Frontal cortex (tissue), 4 donors: ENCODE results near the gene MACF1. TPM values are rescaled to one million over a fixed set of nuclear protein-coding genes. Genes with fewer than 3 reads are reported as not detected.

Source experiments
- DNase-seq, 2 donors: peaks; one replicate each; pipeline ENCODE4 v3.0.0; 2012; ENCODE audit warnings: low spot score in 2 of 2
- FAIRE-seq: peaks from 2 replicates; lab custom pipeline; 2012; peaks lifted over from hg19 to GRCh38; lab: Jason Lieb, UNC
- total RNA-seq: library from RNA; depleted of rRNA; stranded (reverse); fragments of >200 nt; gene quantifications from one replicate; pipeline ENCODE4 v1.2.3, GENCODE V29; 2014
- donor health status: control.
- donor health status: control.
- donor health status: control.

MACF1 gene
- total RNA-seq, 1 donor from 2014 or later: 306 TPM

DNA sequence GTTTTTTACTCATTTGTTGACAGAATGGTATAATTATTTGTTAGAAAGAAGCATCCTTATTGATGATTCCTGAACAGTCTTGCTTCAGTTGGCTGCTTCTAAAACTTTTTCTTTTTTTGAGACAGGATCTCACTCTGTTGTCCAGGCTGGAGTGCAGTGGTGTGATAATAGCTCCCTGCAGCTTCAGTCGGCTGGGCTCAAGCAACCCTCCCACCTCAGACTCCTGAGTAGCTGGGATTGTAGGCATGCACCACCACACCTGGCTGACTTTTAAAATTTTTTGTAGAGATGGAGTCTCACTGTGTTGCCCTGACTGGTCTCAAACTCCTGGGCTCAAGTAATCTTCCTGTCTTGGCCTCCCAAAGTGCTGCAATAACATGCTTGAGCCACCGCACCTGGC, 38.8 kb downstream of the MACF1 start:
- DNase-seq: no peak
- no peak for FAIRE-seq

DNA sequence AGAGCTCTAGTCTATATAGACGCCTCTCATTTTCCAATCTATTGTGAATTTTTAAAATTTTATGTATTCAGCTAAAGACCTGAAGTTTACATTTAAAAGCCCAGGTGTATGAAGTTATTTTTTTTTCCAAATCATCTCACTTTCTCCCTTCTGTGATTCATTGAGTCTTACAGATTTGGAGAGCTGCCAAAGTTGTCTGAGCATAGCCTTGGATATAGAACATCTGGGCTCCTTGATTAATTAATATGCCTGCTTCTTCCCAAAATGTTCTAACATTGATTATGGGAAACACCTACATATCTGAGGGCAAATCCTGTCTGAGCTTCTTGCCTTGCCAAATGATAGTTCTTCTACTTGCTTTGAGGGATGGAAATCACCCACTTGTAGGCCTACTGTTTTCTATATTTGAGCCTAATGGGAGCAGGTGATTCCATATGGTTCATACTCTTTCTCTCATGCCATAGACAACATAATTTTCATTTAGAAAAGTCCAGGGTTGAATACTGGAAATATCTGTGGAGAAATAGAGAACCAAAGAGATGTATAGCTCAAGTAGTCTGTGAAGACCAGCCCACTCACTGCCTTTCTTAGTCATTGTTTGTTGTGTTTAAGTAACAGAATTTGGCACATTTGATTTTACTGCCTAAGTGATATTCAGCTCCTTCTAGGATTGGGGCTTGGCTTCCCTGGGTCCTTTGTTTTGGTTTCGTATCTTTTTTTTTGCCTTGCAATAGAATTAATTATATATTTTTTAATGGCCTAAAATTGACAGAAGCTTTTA, 46.2 kb downstream of the MACF1 start:
- no peak for FAIRE-seq
- DNase-seq: no peak

DNA sequence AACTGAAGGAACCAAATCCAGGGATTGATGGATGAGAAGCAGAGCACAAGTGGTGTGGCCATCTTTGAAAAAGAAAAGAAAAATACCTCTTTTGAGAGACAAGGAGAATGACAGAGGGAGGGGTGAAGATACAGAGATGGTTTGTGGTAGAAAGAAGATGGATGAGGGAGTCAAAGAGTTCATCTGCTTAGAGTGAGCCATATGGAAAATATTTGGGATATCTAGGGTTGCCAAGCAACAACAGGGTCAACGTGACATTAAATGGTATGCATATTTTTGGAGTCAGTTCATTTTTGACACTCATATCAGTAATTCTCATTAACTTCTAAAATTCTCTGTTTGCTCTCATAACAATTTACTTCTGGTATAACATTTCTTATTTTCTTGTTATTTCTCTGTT, 50.7 kb downstream of the MACF1 start:
- DNase-seq (no peak), FAIRE-seq (no peak)

DNA sequence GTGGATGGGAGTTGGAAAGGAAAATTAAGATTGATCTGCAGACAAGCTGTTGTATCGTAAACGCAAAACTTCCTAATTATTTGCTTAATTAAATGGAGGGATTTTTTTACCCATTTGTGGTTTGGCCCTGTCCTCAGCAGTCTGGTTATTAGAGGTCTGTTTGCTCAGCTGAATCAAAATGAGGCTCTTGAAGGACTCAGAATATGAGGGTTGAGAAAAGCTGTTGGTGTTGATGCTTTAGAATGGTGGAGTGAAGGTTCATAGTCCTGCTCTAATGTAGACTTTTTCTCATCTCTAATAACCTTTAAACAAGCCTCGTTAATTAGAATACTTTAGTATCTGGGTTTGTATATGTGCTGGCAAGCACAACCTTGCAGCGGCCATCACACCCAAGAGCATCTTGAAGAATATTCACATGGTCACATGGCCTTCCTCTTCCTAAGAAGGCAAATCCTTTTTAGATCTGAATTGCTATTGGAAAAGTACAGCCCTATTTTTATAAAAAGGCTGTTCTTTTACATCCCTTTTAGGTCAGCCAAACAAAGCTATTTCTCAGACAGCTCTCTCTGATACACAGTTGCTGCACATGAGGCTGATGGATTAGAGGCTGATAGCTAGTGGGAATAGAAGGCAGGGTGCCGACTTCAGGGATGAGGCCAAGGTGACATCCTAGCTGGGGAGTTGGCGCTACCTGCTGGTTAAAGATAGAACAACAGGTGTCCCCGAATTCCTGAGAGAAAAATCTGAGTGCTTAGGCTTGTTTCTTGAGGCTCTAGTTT, 53.8 kb downstream of the MACF1 start:
- FAIRE-seq (no peak), DNase-seq (peak; percentile 44 to 61)

DNA sequence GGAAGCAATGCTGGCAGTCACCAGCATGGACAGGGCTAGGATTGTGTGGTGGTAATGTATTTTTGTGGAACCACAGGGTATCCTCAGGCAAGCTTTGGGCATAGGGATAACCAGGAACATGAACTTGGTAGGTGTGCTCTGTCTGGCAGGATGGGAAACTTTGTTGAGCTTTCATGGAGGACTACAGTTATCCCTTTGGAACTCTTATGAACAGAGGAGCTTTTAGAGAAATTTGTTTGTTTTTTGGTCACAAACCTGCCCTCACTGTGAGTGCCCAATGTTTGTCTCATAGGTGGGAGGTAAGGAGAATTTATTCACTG, 54.4 kb downstream of the MACF1 start:
- DNase-seq: no peak

DNA sequence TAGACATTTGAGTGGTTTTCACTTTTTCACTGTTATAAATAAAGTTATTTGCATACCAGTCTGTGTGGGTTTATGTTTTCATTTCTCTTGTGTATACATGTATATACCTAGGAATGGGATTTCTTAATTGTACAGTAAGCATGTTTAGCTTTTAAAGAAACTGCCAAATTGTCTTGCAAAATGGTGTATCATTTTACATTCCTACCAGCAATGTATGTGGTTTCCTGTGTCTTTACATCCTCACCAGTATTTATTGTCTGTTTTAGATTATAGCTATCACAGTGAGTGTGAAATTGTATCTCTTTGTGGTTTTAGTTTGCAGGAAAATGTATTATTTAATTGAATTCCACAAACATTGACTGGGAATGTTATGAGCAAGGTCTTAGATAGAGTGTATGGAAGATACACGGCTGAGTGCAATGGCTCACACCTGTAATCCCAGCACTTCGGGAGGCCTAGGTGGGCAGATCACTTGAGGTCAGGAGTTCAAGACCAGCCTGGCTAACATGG, 57.3 kb downstream of the MACF1 start:
- no peak for FAIRE-seq
- DNase-seq: no peak

More for the DNA sequence above, 54.4 kb downstream of the MACF1 start:
- no peak for FAIRE-seq

DNA sequence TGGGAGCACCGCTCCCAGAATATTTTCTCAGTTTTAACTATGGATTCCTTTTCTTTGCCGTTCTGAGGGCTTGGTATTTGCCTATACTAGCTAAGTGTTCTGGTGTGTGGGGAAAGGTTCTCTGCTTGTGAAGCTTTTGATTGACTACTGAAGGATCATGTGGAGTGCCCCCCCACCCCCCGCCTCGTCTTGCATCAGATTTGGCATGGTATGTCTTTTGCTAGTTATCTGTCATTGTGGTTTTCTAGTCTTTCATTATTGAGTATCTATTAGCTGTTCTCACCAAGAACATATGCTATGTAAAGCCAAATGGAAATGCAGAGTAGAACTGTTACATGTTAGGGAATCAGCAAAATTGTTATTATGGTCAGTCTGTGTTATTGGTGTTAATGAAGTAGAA, 58.3 kb downstream of the MACF1 start:
- no peak for DNase-seq
- no peak for FAIRE-seq

DNA sequence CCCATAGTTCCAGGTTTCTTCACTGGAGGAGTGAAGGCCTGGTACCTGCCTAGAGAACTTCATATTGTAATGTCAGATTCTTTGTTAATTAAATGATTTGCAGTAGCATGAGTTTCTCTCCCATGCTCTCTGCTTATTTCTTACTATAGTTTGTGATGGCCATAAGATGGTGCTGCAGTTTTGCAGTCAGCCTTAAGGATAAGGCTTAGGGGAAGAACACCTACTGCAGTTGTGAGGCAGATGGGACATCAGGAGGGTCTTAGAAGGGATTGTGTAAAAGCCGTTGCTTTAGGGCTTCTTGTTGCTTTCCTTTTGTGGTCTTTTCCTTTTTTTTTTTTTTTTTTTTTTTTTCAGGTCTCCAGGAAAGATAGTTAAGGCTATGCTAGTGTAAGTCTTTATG, 61.8 kb downstream of the MACF1 start:
- DNase-seq (no peak), FAIRE-seq (no peak)

DNA sequence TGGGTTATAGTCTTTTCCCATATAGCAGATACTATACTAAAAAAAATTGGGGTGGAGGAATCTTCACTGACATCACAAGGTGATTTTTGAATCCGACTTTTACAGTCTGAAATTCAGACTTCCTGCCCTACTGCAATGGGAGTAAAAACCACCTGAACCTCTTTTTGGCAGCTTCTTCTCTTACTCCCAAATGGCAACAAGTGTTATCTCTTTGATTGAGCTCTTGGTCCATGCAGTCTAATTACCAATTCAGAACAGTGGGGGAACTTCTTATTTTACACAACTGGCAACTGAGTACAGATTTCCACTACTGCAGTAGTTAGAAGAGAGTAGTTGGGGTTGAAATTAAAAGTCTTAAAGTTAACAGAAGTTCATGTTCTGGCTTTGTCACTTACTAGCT, 62.3 kb downstream of the MACF1 start:
- DNase-seq (no peak), FAIRE-seq (no peak)

DNA sequence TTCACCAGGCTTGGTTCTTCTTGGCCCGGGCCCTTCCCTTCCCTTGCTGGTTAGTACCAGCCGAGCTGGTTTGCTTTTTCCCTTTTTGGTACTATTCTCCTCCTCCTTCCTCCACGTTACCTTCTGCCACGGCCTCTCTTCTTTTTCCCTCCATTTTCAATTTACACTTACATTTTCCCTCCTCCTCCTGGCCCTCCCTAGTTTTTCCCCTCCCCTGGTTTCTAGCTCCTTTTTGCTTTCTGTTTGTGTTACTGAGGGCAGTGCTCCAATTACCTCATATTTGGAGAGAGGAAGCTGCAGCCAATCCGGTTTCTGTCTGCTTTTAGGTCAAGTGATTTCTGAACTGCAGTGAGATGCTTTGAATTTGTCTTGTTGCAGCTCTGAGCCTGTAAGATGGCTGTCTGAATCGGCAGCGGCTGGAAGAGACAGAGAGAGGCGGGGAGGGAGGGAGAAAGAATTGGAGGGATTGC, 63.7 kb downstream of the MACF1 start:
- no peak for FAIRE-seq

DNA sequence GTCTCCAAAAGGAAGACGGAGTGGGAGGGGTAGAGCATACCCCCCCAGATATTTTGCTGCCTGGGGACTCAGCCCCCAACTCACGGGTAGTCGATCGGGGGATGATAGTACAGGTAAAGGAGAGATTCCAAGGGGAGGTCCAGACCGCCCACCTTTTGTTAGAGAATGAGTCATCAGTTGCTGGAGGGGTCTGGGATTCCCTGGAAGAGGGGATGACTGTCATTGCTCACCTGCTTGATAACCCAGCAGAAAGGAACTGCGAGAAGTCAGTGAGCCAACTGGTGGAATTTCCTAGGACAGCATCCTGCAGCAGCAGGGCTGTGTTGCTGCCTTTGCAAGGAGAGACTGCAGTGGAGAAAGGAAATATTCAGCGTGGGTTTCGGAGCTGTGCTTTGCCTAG, 64.4 kb downstream of the MACF1 start:
- no peak for FAIRE-seq
- no peak for DNase-seq

More for the DNA sequence above, 63.7 kb downstream of the MACF1 start:
- peak in 1 of 2 donors; percentile 41 for DNase-seq

DNA sequence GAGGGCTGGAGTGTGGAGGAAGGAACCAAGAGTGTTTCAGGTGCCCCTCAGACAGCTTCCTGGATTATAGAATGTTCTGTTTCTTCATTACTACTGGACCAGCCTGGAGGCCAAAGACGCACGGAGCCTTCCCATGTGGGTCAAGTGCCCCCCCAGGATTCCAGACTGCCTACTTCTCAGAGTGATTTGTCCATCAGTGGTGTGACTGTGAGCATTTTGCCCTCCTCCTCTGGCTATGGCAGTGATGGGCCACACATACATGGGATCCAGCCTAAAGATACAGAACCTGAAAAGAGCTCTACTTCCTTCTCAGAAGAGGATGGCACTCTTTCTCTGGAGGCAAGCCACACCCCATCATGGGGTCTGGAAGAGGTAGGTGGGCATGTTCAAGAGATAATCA, 64.9 kb downstream of the MACF1 start:
- DNase-seq: no peak
- no peak for FAIRE-seq

DNA sequence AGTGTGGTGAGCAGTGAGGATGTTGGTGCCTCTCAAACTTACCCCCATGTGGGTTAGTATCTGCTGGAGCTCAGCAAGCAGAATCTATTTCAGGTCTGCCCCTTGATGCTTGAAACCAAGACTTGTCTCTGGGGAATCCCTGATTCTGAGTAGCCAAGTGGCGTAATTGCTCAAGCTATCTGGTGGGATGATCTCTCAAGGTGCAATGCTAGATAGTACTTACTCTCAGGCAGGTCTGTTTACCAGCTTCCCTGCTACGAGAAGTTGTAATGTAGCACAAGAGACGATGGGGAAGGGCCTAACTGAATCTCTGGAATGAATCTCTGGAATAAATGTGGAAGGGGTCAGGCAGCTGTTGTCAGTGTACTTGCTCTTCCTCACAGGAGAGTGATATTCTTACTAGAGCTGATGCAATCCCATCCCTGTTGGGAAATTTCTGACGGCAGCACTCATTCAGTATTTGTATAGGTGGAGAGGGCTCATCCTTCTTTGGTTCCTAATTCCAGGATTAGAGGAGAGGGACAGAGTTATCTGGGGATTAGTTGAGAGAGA, 65.4 kb downstream of the MACF1 start:
- FAIRE-seq: no peak
- DNase-seq: no peak

DNA sequence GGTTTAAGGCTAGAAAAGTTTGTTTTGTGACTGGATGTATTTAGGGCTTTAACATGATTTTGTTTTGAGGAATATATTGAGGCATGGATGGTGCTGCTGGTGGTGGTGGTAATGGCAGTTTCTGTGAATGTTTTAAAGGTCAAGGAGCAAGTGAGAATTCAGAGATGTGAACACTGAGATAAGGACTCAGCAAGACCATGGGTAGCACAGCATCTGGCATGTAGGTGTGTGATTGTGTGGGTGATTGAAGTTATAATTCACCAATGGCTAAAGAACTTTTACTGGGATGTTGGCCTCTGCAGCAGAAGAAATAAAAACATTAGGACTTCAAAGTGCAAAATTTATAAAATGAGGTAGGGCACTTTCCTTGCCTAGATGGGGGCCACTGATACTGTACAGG, 65.9 kb downstream of the MACF1 start:
- FAIRE-seq: no peak
- no peak for DNase-seq

DNA sequence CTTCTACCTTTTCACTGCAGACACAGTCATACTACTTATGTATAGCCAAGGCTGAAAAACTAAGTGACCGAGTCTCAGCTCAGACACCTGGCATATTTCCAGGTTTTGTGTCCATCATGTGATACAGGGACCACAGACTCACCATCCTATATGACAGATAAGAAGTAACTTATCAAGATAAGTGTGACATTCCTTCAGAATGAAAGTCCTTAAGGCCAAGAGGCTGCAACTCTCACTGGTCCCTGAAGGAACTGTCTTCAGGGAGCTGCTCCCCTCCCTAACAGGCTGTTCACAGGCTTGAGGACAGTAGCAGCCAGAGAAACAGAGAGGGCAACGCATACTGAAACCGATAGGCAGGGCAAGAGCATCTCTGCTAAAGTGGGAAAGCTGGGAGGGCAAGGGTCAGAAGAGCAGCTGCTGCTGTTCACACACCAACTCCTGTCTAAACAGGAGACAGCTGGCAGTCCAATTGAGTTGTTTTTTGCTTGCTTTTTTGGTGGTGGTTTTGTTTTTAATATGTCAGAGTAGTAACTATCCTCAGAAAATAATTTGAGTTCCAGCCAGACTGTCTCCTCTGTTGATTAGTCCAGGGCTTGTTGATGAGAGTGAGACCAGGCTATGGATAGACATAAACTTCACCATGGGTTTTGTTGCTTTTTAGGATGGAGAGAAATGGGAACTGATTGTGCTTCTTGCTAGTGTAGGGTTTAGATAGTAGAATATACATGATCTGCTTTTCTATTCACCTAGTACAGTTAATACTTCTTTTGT, 67.7 kb downstream of the MACF1 start:
- DNase-seq (no peak), FAIRE-seq (no peak)

DNA sequence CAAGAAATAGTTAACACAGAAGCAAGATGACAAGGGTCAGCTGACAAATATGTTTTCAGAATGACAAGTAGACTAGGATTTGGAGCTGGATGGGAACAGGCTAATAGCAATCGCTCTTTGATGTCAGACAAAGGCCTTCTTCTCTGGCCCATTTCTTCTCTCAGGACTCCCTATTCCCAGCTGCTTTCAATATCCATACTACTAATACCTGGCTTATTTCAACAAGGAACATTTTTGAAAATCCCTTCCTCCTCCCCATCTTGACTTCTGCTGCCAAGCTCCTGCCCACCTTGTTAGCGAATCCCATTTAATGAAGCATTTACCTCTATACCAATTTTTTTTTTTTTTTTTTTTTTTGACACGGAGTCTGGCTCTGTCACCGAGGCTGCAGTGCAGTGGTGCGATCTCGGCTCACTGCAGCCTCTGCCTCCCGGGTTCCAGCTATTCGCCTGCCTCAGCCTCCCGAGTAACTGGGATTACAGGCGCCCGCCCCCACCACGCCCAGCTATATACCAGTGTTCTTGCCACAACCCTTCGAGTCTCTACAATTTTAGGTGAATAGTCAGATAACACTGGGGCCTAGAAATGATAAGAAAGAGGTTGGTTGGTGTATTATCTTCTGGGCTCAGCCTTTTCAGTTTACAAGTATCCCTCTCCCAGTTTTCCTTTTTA, 68.4 kb downstream of the MACF1 start:
- DNase-seq (no peak), FAIRE-seq (no peak)

DNA sequence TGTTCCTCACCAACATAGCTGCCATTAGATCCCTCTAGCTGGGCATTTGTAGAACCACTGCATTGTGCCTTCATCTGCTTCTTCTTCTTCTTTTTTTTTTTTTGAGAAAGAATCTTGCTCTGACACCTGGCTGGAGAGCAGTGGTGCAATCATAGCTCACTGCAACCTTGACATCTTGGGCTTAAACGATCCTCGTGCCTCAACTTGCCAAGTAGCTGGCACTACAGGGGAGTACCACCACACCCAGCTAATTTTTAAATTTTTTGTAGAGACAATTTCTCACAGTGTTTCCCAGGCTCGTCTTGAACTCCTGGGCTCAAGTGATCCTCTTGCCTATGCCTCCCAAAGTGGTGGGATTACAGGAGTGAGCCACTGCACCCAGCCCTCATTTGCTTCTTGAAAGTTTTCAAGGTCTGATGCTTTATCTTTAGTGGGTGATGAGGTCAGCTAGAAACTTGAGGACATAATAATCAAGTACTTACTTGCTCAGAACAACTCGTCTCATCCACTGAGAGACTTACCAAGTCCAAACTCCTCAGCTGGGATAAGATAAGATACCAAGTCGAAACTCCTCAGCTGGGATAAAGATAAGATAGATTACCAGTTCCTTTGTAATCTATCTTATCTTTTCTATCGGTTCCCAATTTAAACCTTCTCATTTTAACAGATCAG, 71.5 kb downstream of the MACF1 start:
- DNase-seq (no peak), FAIRE-seq (no peak)

DNA sequence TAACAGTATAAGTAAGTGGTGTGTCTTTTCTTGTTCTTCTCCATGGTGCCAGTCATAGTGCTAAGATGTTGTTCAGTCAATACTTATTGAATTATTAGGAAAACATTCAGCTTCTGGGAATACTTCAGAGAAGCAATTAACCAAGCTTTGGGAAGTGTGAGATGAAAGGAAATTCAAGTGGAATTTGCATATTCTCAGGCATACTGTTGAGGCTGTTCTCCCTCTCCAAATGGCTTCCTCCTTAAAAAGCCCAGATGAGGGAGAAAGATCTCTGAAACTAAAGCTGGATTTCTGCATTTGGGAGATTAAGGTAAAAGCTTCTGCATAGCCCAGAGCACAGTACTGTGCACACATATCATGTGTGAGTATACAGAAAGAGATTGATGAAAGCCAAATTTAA, 73.4 kb downstream of the MACF1 start:
- FAIRE-seq (no peak), DNase-seq (no peak)

DNA sequence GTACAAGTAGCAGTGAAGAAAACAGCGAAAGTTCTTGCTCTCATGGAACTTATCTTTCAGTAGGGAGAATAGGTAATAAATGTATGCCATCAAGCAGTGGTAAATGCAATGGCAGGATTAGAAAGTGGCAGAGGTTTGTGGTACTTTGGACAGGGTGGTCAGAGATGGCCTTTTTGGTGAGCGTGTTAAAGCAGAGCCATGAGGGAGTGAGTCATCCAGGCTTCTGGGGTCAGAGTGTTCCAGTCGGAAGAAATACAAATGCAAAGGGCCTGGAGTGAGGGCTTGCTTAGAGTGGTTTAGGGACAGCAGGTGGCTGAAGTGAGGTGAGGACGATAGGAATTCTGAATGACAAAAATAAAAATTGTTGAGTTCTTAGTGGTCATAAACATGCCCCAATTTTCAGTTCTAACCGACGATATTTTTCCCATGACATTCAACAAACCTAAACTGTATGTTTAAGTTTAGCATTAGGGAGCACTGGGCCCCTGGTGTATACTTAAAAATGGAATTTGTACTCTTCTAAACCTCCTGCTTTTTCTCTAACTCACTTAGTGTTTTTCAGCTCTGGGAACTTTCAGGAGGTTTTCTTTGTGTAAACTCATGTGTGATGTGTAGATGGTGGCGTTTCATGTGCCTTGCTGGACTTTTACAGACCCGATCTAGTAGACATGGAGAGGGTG, 78.2 kb downstream of the MACF1 start:
- FAIRE-seq (no peak), DNase-seq (no peak)
